ENCODE results near the gene ADAMTS17. TPM values are rescaled to one million over a fixed set of nuclear protein-coding genes. Genes with fewer than 3 reads are reported as not detected.
"Not testable (repeated sequence)": the region's sequence is repeated elsewhere in the genome, so short reads cannot be mapped to it uniquely, and the experiment has no call there.

The ADAMTS17 gene
- total RNA-seq, 1 donor from 2014 or later = 1.5 TPM

DNA sequence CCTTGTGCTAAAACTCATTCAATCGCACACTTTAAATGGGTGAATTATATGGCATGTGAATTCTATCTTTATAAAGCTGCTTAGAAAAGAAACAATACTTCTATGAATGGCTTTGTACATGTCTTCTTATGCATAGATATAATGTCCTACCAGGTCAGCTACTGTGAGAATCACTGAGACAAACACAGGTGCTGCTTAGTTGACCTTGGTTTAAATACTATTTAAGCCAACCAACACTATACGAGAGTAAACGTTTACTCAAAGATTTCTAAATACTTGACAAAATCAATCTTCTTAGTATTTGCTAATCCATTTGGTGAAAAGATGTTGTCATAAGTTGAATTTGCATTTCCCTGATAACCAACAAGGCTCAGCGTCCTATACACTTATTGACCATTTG, 260.3 kb downstream of the ADAMTS17 start:
- H3K4me1 Mint-ChIP-seq (ENCODE audit: unreplicated experiment) = no peaks in the 10 kb centered on the region
- peaks cover 3% of the 10 kb centered on the region for H3K27me3 Mint-ChIP-seq (ENCODE audit: unreplicated experiment)
- H3K27ac Mint-ChIP-seq (ENCODE audit: unreplicated experiment) = no peak overlapping the region
- no peak overlapping the region for H3K4me3 Mint-ChIP-seq (ENCODE audit: unreplicated experiment)
- H3K36me3 Mint-ChIP-seq (ENCODE audit: unreplicated experiment) = no peaks in the 10 kb centered on the region
- no peaks in the 10 kb centered on the region for H3K9me3 Mint-ChIP-seq (ENCODE audit: unreplicated experiment)
- DNase-seq (ENCODE audit: extremely low spot score, unreplicated experiment) = no peak
- TF ChIP-seq, protein P1, sequence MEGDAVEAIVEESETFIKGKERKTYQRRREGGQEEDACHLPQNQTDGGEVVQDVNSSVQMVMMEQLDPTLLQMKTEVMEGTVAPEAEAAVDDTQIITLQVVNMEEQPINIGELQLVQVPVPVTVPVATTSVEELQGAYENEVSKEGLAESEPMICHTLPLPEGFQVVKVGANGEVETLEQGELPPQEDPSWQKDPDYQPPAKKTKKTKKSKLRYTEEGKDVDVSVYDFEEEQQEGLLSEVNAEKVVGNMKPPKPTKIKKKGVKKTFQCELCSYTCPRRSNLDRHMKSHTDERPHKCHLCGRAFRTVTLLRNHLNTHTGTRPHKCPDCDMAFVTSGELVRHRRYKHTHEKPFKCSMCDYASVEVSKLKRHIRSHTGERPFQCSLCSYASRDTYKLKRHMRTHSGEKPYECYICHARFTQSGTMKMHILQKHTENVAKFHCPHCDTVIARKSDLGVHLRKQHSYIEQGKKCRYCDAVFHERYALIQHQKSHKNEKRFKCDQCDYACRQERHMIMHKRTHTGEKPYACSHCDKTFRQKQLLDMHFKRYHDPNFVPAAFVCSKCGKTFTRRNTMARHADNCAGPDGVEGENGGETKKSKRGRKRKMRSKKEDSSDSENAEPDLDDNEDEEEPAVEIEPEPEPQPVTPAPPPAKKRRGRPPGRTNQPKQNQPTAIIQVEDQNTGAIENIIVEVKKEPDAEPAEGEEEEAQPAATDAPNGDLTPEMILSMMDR (IDR thresholded peaks at IDR 0.05) = no peak

DNA sequence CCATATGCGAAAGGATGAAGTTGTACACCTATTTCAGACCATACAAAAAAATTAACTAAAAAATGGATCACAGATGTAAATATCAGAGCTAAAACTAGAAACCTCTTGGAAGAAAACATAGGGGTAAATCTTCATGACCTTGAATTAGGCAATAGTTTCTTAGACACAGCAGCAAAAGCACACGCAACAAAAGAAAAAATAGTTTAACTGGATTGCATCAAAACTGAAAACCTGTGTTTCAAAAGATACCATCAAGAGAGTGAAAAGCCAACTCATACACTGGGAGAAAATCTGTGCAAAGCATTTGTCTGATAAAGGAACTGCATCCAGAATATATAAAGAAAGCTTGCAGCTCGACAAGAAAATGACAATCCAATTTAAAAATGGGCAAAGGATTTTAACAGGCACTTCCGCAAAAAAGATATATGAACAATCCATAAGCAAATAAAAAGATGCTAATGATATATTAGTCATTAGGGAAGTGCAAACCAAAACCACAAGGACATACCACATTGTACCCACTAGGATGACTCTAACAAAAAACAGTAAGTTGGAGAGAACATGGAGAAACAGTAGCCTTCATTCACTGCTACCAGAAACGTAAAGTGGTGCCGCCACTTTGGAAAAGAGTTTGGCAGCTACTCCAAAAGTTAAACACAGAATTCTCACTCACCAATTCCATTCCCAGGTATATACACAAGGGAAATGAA, 263.1 kb downstream of the ADAMTS17 start:
- Mint-ChIP-seq H3K9me3 (ENCODE audit: unreplicated experiment) (no peaks in the 10 kb centered on the region), H3K27ac (ENCODE audit: unreplicated experiment) (no peak overlapping the region), H3K4me3 (ENCODE audit: unreplicated experiment) (no peak overlapping the region), H3K36me3 (ENCODE audit: unreplicated experiment) (no peaks in the 10 kb centered on the region), H3K27me3 (ENCODE audit: unreplicated experiment) (peaks cover 6% of the 10 kb centered on the region), H3K4me1 (ENCODE audit: unreplicated experiment) (no peaks in the 10 kb centered on the region)
- TF ChIP-seq, protein P1 (IDR thresholded peaks at IDR 0.05) = no peak
- no peak for DNase-seq (ENCODE audit: extremely low spot score, unreplicated experiment)

DNA sequence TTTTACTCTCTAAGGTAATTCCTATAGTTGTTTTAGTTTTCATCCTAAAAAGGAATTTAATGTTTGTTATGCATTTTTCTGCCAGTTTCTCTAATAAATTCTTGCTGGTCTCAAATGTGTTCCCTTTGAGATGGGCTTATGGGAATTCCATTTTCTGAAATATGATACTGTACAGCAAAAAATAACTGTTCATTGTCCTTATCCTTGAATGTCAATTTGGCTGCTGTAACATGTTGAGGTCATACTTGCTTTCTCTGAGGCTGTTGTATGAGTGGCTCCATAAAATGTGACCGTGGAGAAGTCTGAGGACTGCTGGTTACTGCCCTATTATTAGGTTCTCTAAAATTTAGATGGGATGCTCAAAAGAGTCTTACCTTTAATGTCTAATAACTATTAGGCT, 266.5 kb downstream of the ADAMTS17 start:
- TF ChIP-seq, protein P1 (IDR thresholded peaks at IDR 0.05) = no peak
- peaks cover 6% of the 10 kb centered on the region for H3K27me3 Mint-ChIP-seq (ENCODE audit: unreplicated experiment)
- H3K4me3 Mint-ChIP-seq (ENCODE audit: unreplicated experiment) = no peak overlapping the region
- no peaks in the 10 kb centered on the region for H3K4me1 Mint-ChIP-seq (ENCODE audit: unreplicated experiment)
- H3K36me3 Mint-ChIP-seq (ENCODE audit: unreplicated experiment) = no peaks in the 10 kb centered on the region
- no peaks in the 10 kb centered on the region for H3K9me3 Mint-ChIP-seq (ENCODE audit: unreplicated experiment)
- no peak for DNase-seq (ENCODE audit: extremely low spot score, unreplicated experiment)
- H3K27ac Mint-ChIP-seq (ENCODE audit: unreplicated experiment) = no peak overlapping the region

DNA sequence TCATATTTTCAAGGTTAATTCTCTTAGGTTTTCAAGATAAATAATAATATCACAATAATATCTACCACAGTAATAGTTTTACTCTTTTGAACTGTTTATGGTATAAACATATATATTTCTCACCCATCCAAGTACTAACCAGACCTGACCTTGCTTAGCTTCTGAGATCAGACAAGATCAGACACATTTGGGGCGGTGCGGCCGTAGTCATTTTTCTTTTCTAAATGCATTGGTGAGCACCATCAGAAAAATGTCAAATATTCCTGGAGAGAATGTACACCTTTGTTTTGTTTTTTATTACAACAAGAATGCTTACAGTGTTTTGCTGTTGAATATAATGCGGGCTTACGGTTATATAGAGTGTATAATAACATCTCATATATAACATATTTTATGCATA, 267.8 kb downstream of the ADAMTS17 start:
- Mint-ChIP-seq H3K9me3 (ENCODE audit: unreplicated experiment) (no peaks in the 10 kb centered on the region), H3K4me3 (ENCODE audit: unreplicated experiment) (no peak overlapping the region), H3K27ac (ENCODE audit: unreplicated experiment) (no peak overlapping the region), H3K27me3 (ENCODE audit: unreplicated experiment) (peaks cover 6% of the 10 kb centered on the region), H3K4me1 (ENCODE audit: unreplicated experiment) (no peaks in the 10 kb centered on the region), H3K36me3 (ENCODE audit: unreplicated experiment) (no peaks in the 10 kb centered on the region)
- TF ChIP-seq, protein P1 (IDR thresholded peaks at IDR 0.05) = no peak
- no peak for DNase-seq (ENCODE audit: extremely low spot score, unreplicated experiment)

DNA sequence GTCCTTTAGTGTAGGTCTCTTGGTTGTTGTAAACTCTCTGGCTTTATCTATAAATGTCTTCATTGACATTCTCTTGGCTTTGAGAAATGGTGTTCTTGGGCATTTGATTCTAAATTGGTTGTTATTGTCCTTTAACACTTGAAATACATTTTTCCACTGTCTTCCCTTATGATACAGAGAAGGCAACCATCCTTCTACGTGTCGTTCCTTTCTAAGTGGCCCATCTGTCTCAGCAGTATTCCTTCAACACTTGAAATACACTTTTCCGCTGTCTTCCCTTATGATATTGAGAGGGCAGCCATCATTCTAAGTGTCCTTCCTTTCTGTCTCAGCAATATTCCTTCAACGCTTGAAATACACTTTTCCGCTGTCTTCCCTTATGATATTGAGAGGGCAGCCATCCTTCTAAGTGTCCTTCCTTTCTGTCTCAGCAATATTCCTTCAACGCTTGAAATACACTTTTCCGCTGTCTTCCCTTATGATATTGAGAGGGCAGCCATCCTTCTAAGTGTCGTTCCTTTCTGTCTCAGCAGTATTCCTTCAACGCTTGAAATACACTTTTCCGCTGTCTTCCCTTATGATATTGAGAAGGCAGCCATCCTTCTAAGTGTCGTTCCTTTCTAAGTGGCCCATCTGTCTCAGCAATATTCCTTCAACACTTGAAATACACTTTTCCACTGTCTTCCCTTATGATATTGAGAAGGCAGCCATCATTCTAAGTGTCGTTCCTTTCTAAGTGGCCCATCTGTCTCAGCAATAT, 275.1 kb downstream of the ADAMTS17 start:
- H3K4me1 Mint-ChIP-seq (ENCODE audit: unreplicated experiment); H3K27me3 Mint-ChIP-seq (ENCODE audit: unreplicated experiment); H3K27ac Mint-ChIP-seq (ENCODE audit: unreplicated experiment); H3K36me3 Mint-ChIP-seq (ENCODE audit: unreplicated experiment); DNase-seq (ENCODE audit: extremely low spot score, unreplicated experiment); H3K4me3 Mint-ChIP-seq (ENCODE audit: unreplicated experiment); H3K9me3 Mint-ChIP-seq (ENCODE audit: unreplicated experiment): not testable (repeated sequence)

All from osteocyte (in vitro differentiated cells).